ENCODE measurements around the gene PSD. TPM values are rescaled to one million over a fixed set of nuclear protein-coding genes. Genes with fewer than 3 reads are reported as not detected.

The PSD gene
- total RNA-seq, 4 donors from 2014 or later: 0.22 to 3.4 (median 0.93) TPM

GRCh38 chr10:102422545-102423129 is 4.1 kb upstream of the PSD start:
- H3K27me3 ChIP-seq: peaks cover 0 to 18% (median 0%) of the 10 kb centered on the region in 4 donors
- peak overlapping the region; percentile 87 to 96 (median 95) for H3K27ac ChIP-seq
- intact Hi-C loops (cut with DNase I): no loop called here
- no peaks in the 10 kb centered on the region for H3K9me3 ChIP-seq
- TF ChIP-seq CTCF (IDR thresholded peaks at IDR 0.05) (peak; percentile 66 to 80 (median 77)), POLR2A (IDR thresholded peaks at IDR 0.05) (peak in 1 of 4 donors; percentile 11)
- 0 to 21% methylated on average over 1 to 9 of the region's 28 CpGs for WGBS, 2 donors
- no peak for DNase-seq
- H3K4me3 ChIP-seq: peak overlapping the region; percentile 66 to 97 (median 92)
- H3K36me3 ChIP-seq: peaks cover 5 to 24% (median 9%) of the 10 kb centered on the region in 3 donors
- H3K4me1 ChIP-seq: peaks cover 29 to 50% (median 32%) of the 10 kb centered on the region in 3 donors

DNA sequence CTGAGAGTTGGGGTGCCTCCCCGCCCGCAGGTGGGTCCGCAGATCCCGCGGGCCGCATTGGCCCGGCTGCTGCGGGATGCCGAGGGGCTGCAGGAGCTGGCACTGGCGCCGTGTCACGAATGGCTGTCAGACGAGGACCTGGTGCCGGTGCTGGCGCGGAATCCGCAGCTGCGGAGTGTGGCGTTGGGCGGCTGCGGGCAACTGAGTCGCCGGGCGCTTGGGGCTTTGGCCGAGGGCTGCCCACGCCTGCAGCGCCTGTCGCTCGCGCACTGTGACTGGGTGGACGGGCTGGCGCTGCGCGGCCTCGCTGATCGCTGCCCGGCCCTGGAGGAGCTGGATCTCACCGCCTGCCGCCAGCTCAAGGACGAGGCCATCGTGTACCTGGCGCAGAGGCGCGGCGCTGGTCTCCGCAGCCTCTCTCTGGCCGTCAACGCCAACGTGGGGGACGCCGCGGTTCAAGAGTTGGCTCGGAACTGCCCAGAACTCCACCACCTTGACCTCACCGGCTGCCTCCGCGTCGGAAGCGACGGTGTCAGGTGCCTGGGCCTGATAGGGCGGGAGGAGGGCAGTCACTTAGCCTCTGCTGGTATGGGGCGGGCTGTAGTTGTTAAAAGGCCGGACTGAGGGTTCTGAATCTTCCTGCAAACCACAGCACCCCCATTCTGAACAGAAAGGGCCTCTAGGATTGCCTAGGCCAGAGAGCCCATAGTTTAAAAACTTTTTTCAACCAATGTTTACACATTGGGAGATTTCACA is 3.4 kb upstream of the PSD start:
- intact Hi-C loops (cut with DNase I): no loop called here
- Histone ChIP-seq H3K27me3 (peaks cover 0 to 25% (median 0%) of the 10 kb centered on the region in 4 donors), H3K4me1 (peaks cover 29 to 50% (median 32%) of the 10 kb centered on the region in 3 donors), H3K27ac (peak overlapping the region; percentile 87 to 96 (median 95)), H3K4me3 (peak overlapping the region; percentile 66 to 97 (median 92)), H3K36me3 (peaks cover 5 to 24% (median 9%) of the 10 kb centered on the region in 3 donors), H3K9me3 (no peaks in the 10 kb centered on the region)
- 0 to 4% methylated on average over 5 to 10 of the region's 62 CpGs for WGBS, 2 donors
- TF ChIP-seq POLR2A (IDR thresholded peaks at IDR 0.05) (peak in 2 of 4 donors; percentile 8 to 24), CTCF (IDR thresholded peaks at IDR 0.05) (no peak)
- no peak for DNase-seq

- Histone ChIP-seq H3K4me3 (peak overlapping the region; percentile 66 to 97 (median 92)), H3K27me3 (peaks cover 0 to 30% (median 0%) of the 10 kb centered on the region in 4 donors), H3K27ac (peak overlapping the region; percentile 87 to 96 (median 95)), H3K4me1 (peaks cover 29 to 50% (median 32%) of the 10 kb centered on the region in 3 donors), H3K36me3 (peaks cover 5 to 24% (median 9%) of the 10 kb centered on the region in 3 donors), H3K9me3 (no peaks in the 10 kb centered on the region)
- DNase-seq: no peak
- intact Hi-C loops (cut with DNase I): no loop called here
- TF ChIP-seq CTCF (IDR thresholded peaks at IDR 0.05) (no peak), POLR2A (IDR thresholded peaks at IDR 0.05) (no peak)
- WGBS, 2 donors: no CpG with 5 or more reads among the region's 14 CpGs
These were observed 2.8 kb upstream of the PSD start for GRCh38 chr10:102421507-102421756.

DNA sequence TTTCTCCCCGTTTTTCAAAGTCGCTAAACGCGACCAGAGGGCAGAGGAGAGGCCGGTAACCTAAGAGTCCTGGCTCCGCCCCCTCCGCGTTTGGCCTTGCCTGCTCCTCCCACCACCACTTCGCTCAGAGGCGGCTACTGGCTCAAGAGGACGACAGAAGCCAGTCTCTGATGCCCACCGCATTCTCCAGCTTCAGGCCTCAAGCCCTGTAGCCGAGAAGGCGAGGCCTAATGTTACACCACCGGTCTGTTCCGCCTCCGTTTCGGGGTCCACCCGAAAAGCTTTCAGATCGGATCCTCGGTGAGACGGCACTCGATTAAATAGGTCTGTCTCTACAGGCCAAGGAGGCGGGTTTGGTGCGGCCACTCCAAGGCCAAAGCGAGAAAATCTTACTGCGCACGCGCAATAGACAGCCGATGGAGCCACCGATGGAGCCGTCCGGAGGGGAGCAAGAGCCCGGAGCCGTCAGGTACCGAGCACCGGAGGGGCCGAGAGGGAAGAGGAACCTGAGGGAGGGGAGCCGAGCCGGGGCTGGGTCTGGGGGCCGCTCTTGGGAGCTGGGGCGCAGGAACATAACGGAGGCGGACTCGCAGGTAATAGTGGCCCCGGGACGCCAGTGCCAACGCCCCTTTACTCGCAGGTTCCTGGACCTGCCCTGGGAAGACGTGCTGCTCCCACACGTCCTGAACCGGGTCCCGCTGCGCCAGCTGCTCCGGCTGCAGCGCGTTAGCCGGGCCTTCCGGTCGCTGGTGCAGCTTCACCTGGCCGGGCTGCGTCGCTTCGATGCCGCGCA is 2.3 kb upstream of the PSD start, which contains the start of gene FBXL15:
Gene FBXL15 (plus strand): TSS at position 123 of the 793 bp plus-strand sequence. CDS start 294 bp downstream, at position 417.
- intact Hi-C loops (cut with DNase I): no loop called here
- Histone ChIP-seq H3K4me1 (peaks cover 29 to 50% (median 32%) of the 10 kb centered on the region in 3 donors), H3K4me3 (peak within 1 kb of the TSS; percentile 66 to 97 (median 92)), H3K27ac (peak within 1 kb of the TSS; percentile 87 to 96 (median 95)), H3K36me3 (peaks cover 5 to 24% (median 9%) of the 10 kb centered on the region in 3 donors), H3K27me3 (peaks cover 0 to 36% (median 0%) of the 10 kb centered on the region in 4 donors), H3K9me3 (no peaks in the 10 kb centered on the region)
- WGBS, 2 donors: 0 to 3% methylated on average over 8 to 18 of the region's 66 CpGs
- peak; percentile 78 for DNase-seq
- TF ChIP-seq POLR2A (IDR thresholded peaks at IDR 0.05) (peak in 2 of 4 donors; percentile 31 to 39), CTCF (IDR thresholded peaks at IDR 0.05) (peak in 1 of 6 experiments; percentile 33)

Data from esophagus squamous epithelium (tissue), 5 donors.